ENCODE data around the gene MTF2. TPM values are rescaled to one million over a fixed set of nuclear protein-coding genes. Genes with fewer than 3 reads are reported as not detected.

Gene MTF2
- total and polyA plus RNA-seq, 2 experiments from 2014 or later, result 14.1 to 17.6 TPM

GRCh38 chr1:93137604-93138292, 58.7 kb downstream of the MTF2 start:
- Histone ChIP-seq H3K79me2 (ENCODE audit: insufficient read depth) (no peaks in the 10 kb centered on the region), H3K36me3 (ENCODE audit: low read depth) (peaks cover 33% of the 10 kb centered on the region), H2AFZ (no peak overlapping the region), H3K9me2 (ENCODE audit: insufficient read depth) (no peaks in the 10 kb centered on the region), H3K4me3 (no peak overlapping the region), H3K27me3 (replicated peaks; ENCODE audit: insufficient read depth) (no peaks in the 10 kb centered on the region), H4K20me1 (ENCODE audit: insufficient read depth) (no peaks in the 10 kb centered on the region), H3K4me1 (ENCODE audit: insufficient read depth) (no peaks in the 10 kb centered on the region), H3K9ac (no peak overlapping the region), H3K27ac (no peak overlapping the region), H3K4me2 (ENCODE audit: unreplicated experiment) (no peak overlapping the region), H3K9me3 (ENCODE audit: low read depth) (no peaks in the 10 kb centered on the region), H3F3A (ENCODE audit: insufficient read depth) (peaks cover 4% of the 10 kb centered on the region; the same call in 1 of the 2 replicates)
- WGBS, 2 experiments (ENCODE audit: low coverage in 1 of 2, low lambda C conversion rate in 2 of 2, missing lambda C conversion rate in 2 of 2), result 64 to 69% methylated on average over 3 of the region's 3 CpGs
- DNase-seq, result no peak
- in situ Hi-C loops (cut with MboI), result no loop called here
- no peak for TF ChIP-seq EZH2phosphoT487 (IDR thresholded peaks at IDR 0.05; ENCODE audit: insufficient read depth, low read depth)
- TF ChIP-seq EZH2 (IDR thresholded peaks at IDR 0.05; ENCODE audit: insufficient read depth, poor library complexity, severe bottlenecking), result no peak

GRCh38 chr1:93140106-93140505, 61.0 kb downstream of the MTF2 start:
- H3K9ac ChIP-seq, result no peak overlapping the region
- H3K36me3 ChIP-seq (ENCODE audit: low read depth), result peaks cover 27% of the 10 kb centered on the region
- H2AFZ ChIP-seq, result no peak overlapping the region
- peak; percentile 22 for DNase-seq
- H3K27me3 ChIP-seq (replicated peaks; ENCODE audit: insufficient read depth), result no peaks in the 10 kb centered on the region
- H3K9me3 ChIP-seq (ENCODE audit: low read depth), result no peaks in the 10 kb centered on the region
- H3K79me2 ChIP-seq (ENCODE audit: insufficient read depth), result 0 out of 2 replicates have a peak, but pooled peaks cover 3% of the 10 kb centered on the region
- in situ Hi-C loops (cut with MboI), result no loop called here
- no peak overlapping the region for H3K4me2 ChIP-seq (ENCODE audit: unreplicated experiment)
- no peak overlapping the region for H3K27ac ChIP-seq
- H3K9me2 ChIP-seq (ENCODE audit: insufficient read depth), result no peaks in the 10 kb centered on the region
- no peak overlapping the region for H3K4me3 ChIP-seq
- H3K4me1 ChIP-seq (ENCODE audit: insufficient read depth), result no peaks in the 10 kb centered on the region
- H4K20me1 ChIP-seq (ENCODE audit: insufficient read depth), result no peaks in the 10 kb centered on the region
- peaks cover 10% of the 10 kb centered on the region for H3F3A ChIP-seq (ENCODE audit: insufficient read depth)
- WGBS, 2 experiments (ENCODE audit: low coverage in 1 of 2, low lambda C conversion rate in 2 of 2, missing lambda C conversion rate in 2 of 2), result 60 to 84% methylated on average over 1 of the region's 1 CpG
- no peak for TF ChIP-seq EZH2 (IDR thresholded peaks at IDR 0.05; ENCODE audit: insufficient read depth, poor library complexity, severe bottlenecking)

GRCh38 chr1:93142161-93142560, 63.1 kb downstream of the MTF2 start:
- TF ChIP-seq EZH2phosphoT487 (IDR thresholded peaks at IDR 0.05; ENCODE audit: insufficient read depth, low read depth) (no peak), EZH2 (IDR thresholded peaks at IDR 0.05; ENCODE audit: insufficient read depth, poor library complexity, severe bottlenecking) (no peak)

GRCh38 chr1:93143136-93143535, 64.1 kb downstream of the MTF2 start:
- H3K9ac ChIP-seq, result no peak overlapping the region
- in situ Hi-C loops (cut with MboI), result no loop called here
- H4K20me1 ChIP-seq (ENCODE audit: insufficient read depth), result no peaks in the 10 kb centered on the region
- DNase-seq, result no peak
- H2AFZ ChIP-seq, result no peak overlapping the region
- TF ChIP-seq EZH2phosphoT487 (IDR thresholded peaks at IDR 0.05; ENCODE audit: insufficient read depth, low read depth), result no peak
- TF ChIP-seq EZH2 (IDR thresholded peaks at IDR 0.05; ENCODE audit: insufficient read depth, poor library complexity, severe bottlenecking), result no peak
- no peaks in the 10 kb centered on the region for H3K27me3 ChIP-seq (replicated peaks; ENCODE audit: insufficient read depth)
- peaks cover 15% of the 10 kb centered on the region; the same call in 1 of the 2 replicates for H3K4me1 ChIP-seq (ENCODE audit: insufficient read depth)
- 0 out of 2 replicates have a peak, but pooled peaks cover 3% of the 10 kb centered on the region for H3K79me2 ChIP-seq (ENCODE audit: insufficient read depth)
- peaks cover 10% of the 10 kb centered on the region for H3K36me3 ChIP-seq (ENCODE audit: low read depth)
- H3K4me3 ChIP-seq, result no peak overlapping the region
- peaks cover 29% of the 10 kb centered on the region for H3F3A ChIP-seq (ENCODE audit: insufficient read depth)
- no peak overlapping the region for H3K4me2 ChIP-seq (ENCODE audit: unreplicated experiment)
- H3K9me3 ChIP-seq (ENCODE audit: low read depth), result no peaks in the 10 kb centered on the region
- no peaks in the 10 kb centered on the region for H3K9me2 ChIP-seq (ENCODE audit: insufficient read depth)
- H3K27ac ChIP-seq, result no peak overlapping the region
- 3 to 10% methylated on average over 1 of the region's 1 CpG for WGBS, 2 experiments (ENCODE audit: low coverage in 1 of 2, low lambda C conversion rate in 2 of 2, missing lambda C conversion rate in 2 of 2)

More at GRCh38 chr1:93142161-93142560, 63.1 kb downstream of the MTF2 start:
- Histone ChIP-seq H3K27ac (no peak overlapping the region), H2AFZ (no peak overlapping the region), H3K27me3 (replicated peaks; ENCODE audit: insufficient read depth) (no peaks in the 10 kb centered on the region), H3K36me3 (ENCODE audit: low read depth) (peaks cover 19% of the 10 kb centered on the region), H3K4me1 (ENCODE audit: insufficient read depth) (0 out of 2 replicates have a peak, but pooled peaks cover 8% of the 10 kb centered on the region), H3K4me3 (no peak overlapping the region), H3K9me2 (ENCODE audit: insufficient read depth) (no peaks in the 10 kb centered on the region), H3K9me3 (ENCODE audit: low read depth) (no peaks in the 10 kb centered on the region), H3K4me2 (ENCODE audit: unreplicated experiment) (no peak overlapping the region), H3K9ac (no peak overlapping the region), H3K79me2 (ENCODE audit: insufficient read depth) (0 out of 2 replicates have a peak, but pooled peaks cover 3% of the 10 kb centered on the region), H4K20me1 (ENCODE audit: insufficient read depth) (no peaks in the 10 kb centered on the region), H3F3A (ENCODE audit: insufficient read depth) (peaks cover 21% of the 10 kb centered on the region)
- in situ Hi-C loops (cut with MboI), result no loop called here
- WGBS, 2 experiments (ENCODE audit: low coverage in 1 of 2, low lambda C conversion rate in 2 of 2, missing lambda C conversion rate in 2 of 2), result 96 to 99% methylated on average over 2 of the region's 2 CpGs
- no peak for DNase-seq

All from GM23248 (cell line).